ENCODE measurements around the gene MMP17. TPM values are rescaled to one million over a fixed set of nuclear protein-coding genes. Genes with fewer than 3 reads are reported as not detected.

The MMP17 gene
- total RNA-seq, 1 experiment from 2014 or later: 3.4 TPM

GRCh38 chr12:131830335-131830913, 2.2 kb downstream of the MMP17 start:
- peak; percentile 72 to 82 for DNase-seq (ENCODE audit: low read depth in 1 of 2, low spot score in 2 of 2)
- Histone ChIP-seq H3K36me3 (no peaks in the 10 kb centered on the region), H3K4me1 (replicated peaks) (peaks cover 51% of the 10 kb centered on the region), H3K9me3 (replicated peaks) (no peaks in the 10 kb centered on the region; the same call in 1 of the 2 replicates), H3K4me3 (peak overlapping the region; percentile 32), H3K27me3 (replicated peaks) (peaks cover 20% of the 10 kb centered on the region), H3K27ac (no peak overlapping the region)

GRCh38 chr12:131830914-131831571, 2.9 kb downstream of the MMP17 start:
- peak in 1 of 2 experiments; percentile 44 for DNase-seq (ENCODE audit: low read depth in 1 of 2, low spot score in 2 of 2)
- no peaks in the 10 kb centered on the region; the same call in 1 of the 2 replicates for H3K9me3 ChIP-seq (replicated peaks)
- peak overlapping the region; percentile 32 for H3K4me3 ChIP-seq
- H3K27ac ChIP-seq: no peak overlapping the region
- H3K27me3 ChIP-seq (replicated peaks): peaks cover 20% of the 10 kb centered on the region
- H3K36me3 ChIP-seq: no peaks in the 10 kb centered on the region
- peaks cover 51% of the 10 kb centered on the region for H3K4me1 ChIP-seq (replicated peaks)

- H3K27me3 ChIP-seq (replicated peaks): peaks cover 19% of the 10 kb centered on the region
- peaks cover 51% of the 10 kb centered on the region for H3K4me1 ChIP-seq (replicated peaks)
- H3K27ac ChIP-seq: no peak overlapping the region
- no peaks in the 10 kb centered on the region; the same call in 1 of the 2 replicates for H3K9me3 ChIP-seq (replicated peaks)
- DNase-seq (ENCODE audit: low read depth in 1 of 2, low spot score in 2 of 2): peak in 1 of 2 experiments; percentile 46
- no peaks in the 10 kb centered on the region for H3K36me3 ChIP-seq
- peak overlapping the region; percentile 32 for H3K4me3 ChIP-seq
These were observed 3.4 kb downstream of the MMP17 start for GRCh38 chr12:131831635-131832041.

GRCh38 chr12:131832321-131833231, 4.4 kb downstream of the MMP17 start:
- peak overlapping the region; percentile 33 for H3K4me3 ChIP-seq
- peaks cover 51% of the 10 kb centered on the region for H3K4me1 ChIP-seq (replicated peaks)
- H3K36me3 ChIP-seq: no peaks in the 10 kb centered on the region
- no peaks in the 10 kb centered on the region; the same call in 1 of the 2 replicates for H3K9me3 ChIP-seq (replicated peaks)
- peak; percentile 17 to 79 for DNase-seq (ENCODE audit: low read depth in 1 of 2, low spot score in 2 of 2)
- H3K27me3 ChIP-seq (replicated peaks): peaks cover 18% of the 10 kb centered on the region
- H3K27ac ChIP-seq: no peak overlapping the region

GRCh38 chr12:131833288-131833895, 5.2 kb downstream of the MMP17 start:
- Histone ChIP-seq H3K4me3 (no peak overlapping the region), H3K4me1 (replicated peaks) (peaks cover 46% of the 10 kb centered on the region)
- no peak for DNase-seq (ENCODE audit: low read depth in 1 of 2, low spot score in 2 of 2)

GRCh38 chr12:131833896-131834641, 5.9 kb downstream of the MMP17 start:
- no peak overlapping the region for H3K4me3 ChIP-seq
- H3K27me3 ChIP-seq (replicated peaks): peaks cover 8% of the 10 kb centered on the region
- no peaks in the 10 kb centered on the region for H3K36me3 ChIP-seq
- H3K27ac ChIP-seq: no peak overlapping the region
- H3K4me1 ChIP-seq (replicated peaks): peaks cover 39% of the 10 kb centered on the region
- H3K9me3 ChIP-seq (replicated peaks): no peaks in the 10 kb centered on the region
- peak in 1 of 2 experiments; percentile 43 for DNase-seq (ENCODE audit: low read depth in 1 of 2, low spot score in 2 of 2)

More at GRCh38 chr12:131833288-131833895, 5.2 kb downstream of the MMP17 start:
- H3K9me3 ChIP-seq (replicated peaks): no peaks in the 10 kb centered on the region; the same call in 1 of the 2 replicates
- peaks cover 14% of the 10 kb centered on the region for H3K27me3 ChIP-seq (replicated peaks)
- no peak overlapping the region for H3K27ac ChIP-seq
- no peaks in the 10 kb centered on the region for H3K36me3 ChIP-seq

- Histone ChIP-seq H3K27ac (no peak overlapping the region), H3K27me3 (replicated peaks) (no peaks in the 10 kb centered on the region), H3K9me3 (replicated peaks) (no peaks in the 10 kb centered on the region), H3K36me3 (no peaks in the 10 kb centered on the region), H3K4me1 (replicated peaks) (peaks cover 29% of the 10 kb centered on the region), H3K4me3 (no peak overlapping the region)
- no peak for DNase-seq (ENCODE audit: low read depth in 1 of 2, low spot score in 2 of 2)
These were observed 6.8 kb downstream of the MMP17 start for GRCh38 chr12:131834798-131835615.

- H3K36me3 ChIP-seq: no peaks in the 10 kb centered on the region
- no peak overlapping the region for H3K27ac ChIP-seq
- H3K4me1 ChIP-seq (replicated peaks): peaks cover 22% of the 10 kb centered on the region
- no peak overlapping the region for H3K4me3 ChIP-seq
- H3K27me3 ChIP-seq (replicated peaks): no peaks in the 10 kb centered on the region
- no peak for DNase-seq (ENCODE audit: low read depth in 1 of 2, low spot score in 2 of 2)
- no peaks in the 10 kb centered on the region for H3K9me3 ChIP-seq (replicated peaks)
These were observed 7.5 kb downstream of the MMP17 start for GRCh38 chr12:131835616-131836171.

- no peak for DNase-seq (ENCODE audit: low read depth in 1 of 2, low spot score in 2 of 2)
- Histone ChIP-seq H3K27ac (no peak overlapping the region), H3K27me3 (replicated peaks) (no peaks in the 10 kb centered on the region), H3K4me1 (replicated peaks) (peaks cover 18% of the 10 kb centered on the region), H3K36me3 (no peaks in the 10 kb centered on the region), H3K9me3 (replicated peaks) (no peaks in the 10 kb centered on the region), H3K4me3 (no peak overlapping the region)
These were observed 8.0 kb downstream of the MMP17 start for GRCh38 chr12:131836193-131836592.

GRCh38 chr12:131836714-131837397, 8.7 kb downstream of the MMP17 start:
- DNase-seq (ENCODE audit: low read depth in 1 of 2, low spot score in 2 of 2): no peak
- Histone ChIP-seq H3K27ac (no peak overlapping the region), H3K27me3 (replicated peaks) (no peaks in the 10 kb centered on the region), H3K9me3 (replicated peaks) (no peaks in the 10 kb centered on the region), H3K4me3 (no peak overlapping the region), H3K4me1 (replicated peaks) (peaks cover 14% of the 10 kb centered on the region), H3K36me3 (no peaks in the 10 kb centered on the region)

GRCh38 chr12:131840643-131841416, 12.6 kb downstream of the MMP17 start:
- DNase-seq (ENCODE audit: low read depth in 1 of 2, low spot score in 2 of 2): no peak
- Histone ChIP-seq H3K27ac (no peak overlapping the region), H3K4me1 (replicated peaks) (no peaks in the 10 kb centered on the region), H3K4me3 (no peak overlapping the region), H3K9me3 (replicated peaks) (no peaks in the 10 kb centered on the region), H3K36me3 (no peaks in the 10 kb centered on the region), H3K27me3 (replicated peaks) (no peaks in the 10 kb centered on the region)
